HFFc6 (cell line): ENCODE data around the gene SLC16A11. TPM values are rescaled to one million over a fixed set of nuclear protein-coding genes. Genes with fewer than 3 reads are reported as not detected.
A peak's percentile ranks its signal among the peaks of the same experiment; 100 is the strongest.

Source experiments
- DNase-seq: peaks from one replicate; pipeline ENCODE4 v3.0.0-alpha.2; 2018
- H3K27ac Mint-ChIP-seq: 2 replicates; pipeline ENCODE4 v1.8.0; 2020; ENCODE audit warnings: mild to moderate bottlenecking, mixed read lengths
- H3K27me3 Mint-ChIP-seq: 2 replicates; pipeline ENCODE4 v1.8.0; 2021; ENCODE audit warnings: mild to moderate bottlenecking, moderate library complexity, mixed read lengths; ENCODE audit not compliant: insufficient read depth
- H3K36me3 Mint-ChIP-seq: 2 replicates; pipeline ENCODE4 v1.8.0; 2021; ENCODE audit warnings: low read depth, mixed read lengths
- H3K4me1 Mint-ChIP-seq: 2 replicates; pipeline ENCODE4 v1.8.0; 2020; ENCODE audit warnings: low read depth, mixed read lengths
- H3K4me3 Mint-ChIP-seq: 2 replicates; pipeline ENCODE4 v1.8.0; 2020; ENCODE audit warnings: mild to moderate bottlenecking, moderate library complexity, mixed read lengths
- H3K9me3 Mint-ChIP-seq: 2 replicates; pipeline ENCODE4 v1.8.0; 2020; ENCODE audit warnings: mild to moderate bottlenecking, mixed read lengths
- CTCF ChIP-seq: fragments of 200-600 bp; sonication (generic); IDR thresholded peaks from 2 replicates; pipeline ENCODE4 v1.5.0; 2021; ENCODE audit warnings: antibody characterized with exemption, mild to moderate bottlenecking
- total RNA-seq, 6 experiments: library from RNA; stranded (reverse); fragmentation: NEBNext Ultra II Directional; extraction: Animal tissue kit (Norgen Biotek cat#: 25700); gene quantifications; 2 replicates in 1 of 6; 3 replicates in 5 of 6; pipeline ENCODE4 v1.2.3, GENCODE V29; 2021

Gene SLC16A11
- total RNA-seq, 6 experiments from 2014 or later: not detected

GRCh38 chr17:7025245-7025644 lies 18.6 kb downstream of the SLC16A11 start:
- Mint-ChIP-seq H3K4me3 (no peak overlapping the region), H3K27me3 (peaks cover 20% of the 10 kb centered on the region), H3K9me3 (no peaks in the 10 kb centered on the region), H3K4me1 (0 out of 2 replicates have a peak, but pooled peaks cover 5% of the 10 kb centered on the region), H3K36me3 (no peaks in the 10 kb centered on the region), H3K27ac (no peak overlapping the region)
- no peak for DNase-seq
- TF ChIP-seq CTCF: no peak

GRCh38 chr17:7024402-7024785 lies 19.5 kb downstream of the SLC16A11 start:
- DNase-seq: no peak
- peaks cover 17% of the 10 kb centered on the region for H3K27me3 Mint-ChIP-seq
- TF ChIP-seq CTCF: no peak
- H3K4me3 Mint-ChIP-seq: no peak overlapping the region
- peaks cover 11% of the 10 kb centered on the region; the same call in 1 of the 2 replicates for H3K4me1 Mint-ChIP-seq
- H3K9me3 Mint-ChIP-seq: no peaks in the 10 kb centered on the region
- H3K27ac Mint-ChIP-seq: no peak overlapping the region
- H3K36me3 Mint-ChIP-seq: no peaks in the 10 kb centered on the region

- no peak overlapping the region for H3K27ac Mint-ChIP-seq
Observed at GRCh38 chr17:7023576-7024401, 20.1 kb downstream of the SLC16A11 start.

GRCh38 chr17:7022781-7023571 lies 20.9 kb downstream of the SLC16A11 start, which contains the start of gene BCL6B:
TSS of gene BCL6B (plus strand) at chr17:7023050. CDS start at chr17:7023672, 622 bp downstream.
- Mint-ChIP-seq H3K4me1 (peaks cover 12% of the 10 kb centered on the region; the same call in 1 of the 2 replicates), H3K27ac (no peak within 1 kb of the TSS)

More at GRCh38 chr17:7023576-7024401, 20.1 kb downstream of the SLC16A11 start:
- peaks cover 11% of the 10 kb centered on the region for H3K27me3 Mint-ChIP-seq
- peaks cover 12% of the 10 kb centered on the region; the same call in 1 of the 2 replicates for H3K4me1 Mint-ChIP-seq
- H3K9me3 Mint-ChIP-seq: no peaks in the 10 kb centered on the region
- no peak for TF ChIP-seq CTCF
- H3K36me3 Mint-ChIP-seq: no peaks in the 10 kb centered on the region
- no peak overlapping the region for H3K4me3 Mint-ChIP-seq
- no peak for DNase-seq

More at GRCh38 chr17:7022781-7023571, 20.9 kb downstream of the SLC16A11 start, which contains the start of gene BCL6B:
- H3K9me3 Mint-ChIP-seq: no peaks in the 10 kb centered on the region
- DNase-seq: no peak
- peaks cover 7% of the 10 kb centered on the region for H3K27me3 Mint-ChIP-seq
- H3K36me3 Mint-ChIP-seq: no peaks in the 10 kb centered on the region
- TF ChIP-seq CTCF: no peak
- peak within 1 kb of the TSS; percentile 53 for H3K4me3 Mint-ChIP-seq
